HG02981 (cell line): ENCODE data around the gene SF3B4.

ENCODE experiments used
- ATAC-seq: cut with Tn5 transposase; IDR thresholded peaks from one replicate; pipeline ENCODE4 v1.9.1; 2021; ENCODE audit warnings: mild to moderate bottlenecking, moderate library complexity; ENCODE audit not compliant: unreplicated experiment

SF3B4 gene

GRCh38 chr1:149933208-149933607, 5.6 kb upstream of the SF3B4 start:
- ATAC-seq = no peak

GRCh38 chr1:149932474-149932873, 4.9 kb upstream of the SF3B4 start:
- ATAC-seq = no peak

GRCh38 chr1:149931212-149931790, 3.7 kb upstream of the SF3B4 start:
- no peak for ATAC-seq

DNA sequence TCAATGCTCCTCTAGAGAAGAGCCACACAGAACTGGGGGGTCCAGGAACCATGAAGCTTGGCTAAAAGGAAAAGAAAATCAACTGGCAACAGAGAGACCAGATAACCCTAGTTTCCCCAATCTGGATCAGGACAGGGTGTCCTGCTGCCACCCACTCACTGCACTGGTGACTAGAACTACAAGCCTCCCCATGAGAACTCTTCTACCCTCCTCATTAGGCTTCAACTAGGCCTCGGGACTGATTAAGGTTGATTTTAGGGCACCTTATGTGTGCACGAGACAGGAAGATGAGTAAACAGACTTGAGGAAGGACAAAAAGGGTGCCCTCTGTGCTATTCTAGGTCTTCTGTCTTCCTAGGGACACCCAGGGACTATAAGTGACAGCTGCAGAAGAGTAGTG, 2.3 kb upstream of the SF3B4 start:
- no peak for ATAC-seq

GRCh38 chr1:149928401-149928724, 760 bp upstream of the SF3B4 start:
- ATAC-seq = no peak

DNA sequence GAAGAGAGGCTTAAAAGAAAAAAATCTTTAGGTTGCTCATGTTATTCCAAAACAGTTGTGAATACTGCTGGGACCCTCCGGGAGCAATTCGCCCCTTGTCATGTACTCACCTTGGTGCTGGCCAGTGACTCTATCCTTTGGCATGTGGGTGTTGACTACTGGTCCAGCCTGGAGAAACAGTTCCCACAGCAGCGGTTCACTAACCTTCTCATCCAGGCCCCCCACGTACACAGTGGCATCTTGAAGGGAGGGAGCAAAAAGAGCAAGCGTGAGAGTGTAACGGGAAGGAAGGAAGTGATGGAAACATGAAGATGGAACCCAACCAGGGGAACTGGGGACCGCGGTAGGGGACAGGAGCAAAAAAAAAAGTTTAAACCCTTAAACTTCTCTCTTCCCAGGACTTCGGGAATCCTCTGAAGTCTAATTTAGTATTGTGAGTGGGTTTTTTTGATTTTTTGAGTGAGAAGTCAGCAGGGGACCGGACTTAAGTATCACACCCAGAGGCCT, 494 bp downstream of the SF3B4 start:
- ATAC-seq = no peak

DNA sequence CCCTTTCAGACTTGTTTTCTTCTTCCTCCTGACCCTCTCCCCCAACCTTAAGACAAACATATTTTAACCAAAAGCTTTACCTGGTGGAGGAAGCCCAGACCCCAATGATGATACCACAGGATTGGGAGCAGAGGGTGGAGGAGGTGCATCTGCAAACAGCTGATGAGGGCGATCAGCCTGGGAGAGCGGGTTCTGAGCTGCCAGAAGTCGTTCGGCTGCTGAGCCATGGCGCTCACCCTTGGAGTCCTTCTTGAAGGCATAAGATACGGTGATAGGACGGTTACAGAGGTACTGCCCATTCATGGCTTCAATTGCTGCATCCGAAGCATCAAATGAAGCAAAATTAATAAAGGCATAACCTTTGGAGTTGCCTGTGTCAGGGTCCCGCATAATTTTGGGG, 1.3 kb downstream of the SF3B4 start:
- ATAC-seq = no peak

DNA sequence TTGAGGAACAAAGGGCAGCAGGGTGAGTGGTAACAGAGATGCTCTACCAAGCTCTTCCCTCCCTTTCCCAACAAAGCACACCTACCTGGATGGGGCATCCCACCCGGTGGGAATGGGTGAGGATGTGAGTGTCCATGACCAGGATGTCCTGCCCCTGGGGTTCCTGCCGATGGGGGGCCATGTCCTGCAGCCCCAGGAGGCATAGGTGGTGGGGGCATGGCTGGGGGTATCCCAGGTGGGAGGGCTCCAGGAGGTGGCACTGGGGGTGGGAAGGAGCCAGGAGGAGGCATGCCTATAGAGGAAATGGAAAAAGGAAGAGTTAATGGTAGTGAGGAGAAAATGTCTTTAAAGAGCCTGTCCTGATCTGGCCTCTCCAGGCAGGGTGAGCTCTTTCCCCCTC, 1.9 kb downstream of the SF3B4 start:
- ATAC-seq = no peak

DNA sequence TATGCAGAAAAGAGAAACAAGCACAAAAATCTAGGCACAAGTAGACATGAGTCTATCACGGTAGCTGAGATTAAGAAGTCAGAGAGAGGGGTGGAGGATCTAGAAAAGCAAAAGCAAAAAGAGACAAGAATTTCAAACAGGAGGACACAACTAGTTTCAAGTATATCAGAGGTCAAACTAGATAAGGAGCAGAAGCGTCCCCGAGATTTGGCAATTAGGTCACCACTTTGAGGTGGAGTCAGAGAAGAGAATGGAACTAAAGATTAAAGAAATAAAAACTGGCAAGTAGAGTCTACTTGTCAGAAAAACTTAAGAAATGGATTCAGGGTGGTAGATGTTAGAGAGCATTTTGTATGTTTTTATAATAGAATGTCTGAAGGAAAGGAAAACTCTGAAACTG, 2.3 kb downstream of the SF3B4 start:
- ATAC-seq = no peak

DNA sequence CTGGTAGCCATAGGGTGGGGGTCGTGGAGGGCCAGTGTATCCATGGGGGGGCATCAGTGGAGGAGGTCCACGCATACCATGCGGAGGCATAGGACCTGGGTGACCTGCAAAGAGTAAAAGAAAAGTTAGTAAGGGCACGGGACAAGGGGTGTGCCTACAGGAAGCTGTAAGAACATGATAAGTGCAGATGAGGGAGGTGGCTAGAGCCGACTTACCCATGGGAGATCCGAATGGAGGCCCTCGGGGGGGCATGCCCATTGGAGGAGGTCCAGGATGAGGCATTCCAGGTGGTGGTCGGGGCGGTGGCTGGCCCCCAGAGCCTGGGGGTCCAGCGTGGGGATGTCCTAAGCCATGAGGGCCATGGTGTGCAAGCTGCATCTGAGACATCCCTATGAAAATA, 4.0 kb downstream of the SF3B4 start:
- no peak for ATAC-seq

GRCh38 chr1:149917571-149918144, 9.9 kb downstream of the SF3B4 start, which contains the start of gene SV2A:
SV2A (minus strand) TSS chr1:149917844; CDS start chr1:149913840, 4,004 bp downstream.
- no peak for ATAC-seq

- ATAC-seq = no peak
Observed at GRCh38 chr1:149916898-149917252, 10.7 kb downstream of the SF3B4 start.

- ATAC-seq = no peak
Observed at GRCh38 chr1:149916193-149916897, 11.3 kb downstream of the SF3B4 start.

- ATAC-seq = no peak
Observed at GRCh38 chr1:149915429-149916192, 12.0 kb downstream of the SF3B4 start.

DNA sequence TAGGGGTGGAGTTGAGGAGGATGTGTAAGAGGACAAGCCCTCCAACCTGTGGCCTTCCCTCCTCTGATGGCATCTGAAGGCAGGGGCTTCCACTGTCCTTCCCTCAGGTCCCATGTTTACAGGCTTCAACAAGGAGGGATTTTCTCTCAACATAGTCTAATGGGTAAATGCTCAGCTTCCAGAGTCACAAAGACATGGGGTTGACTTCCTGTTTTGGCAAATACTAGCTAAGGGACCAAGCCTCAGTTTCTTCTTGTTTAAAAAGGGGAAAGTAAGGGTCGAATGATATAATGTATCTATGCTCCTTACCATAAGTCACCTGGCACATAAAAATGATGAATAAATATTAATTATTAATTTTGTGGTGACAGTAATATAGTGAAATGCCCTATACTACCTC, 13.1 kb downstream of the SF3B4 start:
- ATAC-seq = no peak

DNA sequence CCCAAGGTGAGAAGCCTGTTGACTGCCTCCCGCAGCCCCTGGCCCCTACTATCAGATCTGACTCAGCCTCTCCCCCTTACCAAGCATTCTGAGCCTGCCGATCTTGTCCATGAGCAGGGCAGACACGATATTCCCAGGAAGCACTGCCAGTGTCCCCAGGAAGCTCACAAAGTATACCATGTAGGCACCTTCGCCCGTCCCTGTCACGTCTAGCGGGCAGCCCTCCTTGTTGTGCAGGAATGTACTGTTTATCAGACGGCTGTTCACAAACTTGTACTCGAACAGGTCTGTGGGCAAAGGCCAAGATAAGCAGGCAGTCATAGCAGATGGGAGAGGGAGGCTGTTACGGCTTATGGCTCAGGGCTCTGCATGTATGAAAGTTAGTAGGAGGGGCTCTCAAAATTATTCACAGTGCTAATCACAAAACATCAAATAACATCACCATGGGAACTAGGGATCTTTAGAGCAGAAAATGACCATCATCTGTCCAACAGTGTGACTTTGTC, 21.0 kb downstream of the SF3B4 start:
- no peak for ATAC-seq

DNA sequence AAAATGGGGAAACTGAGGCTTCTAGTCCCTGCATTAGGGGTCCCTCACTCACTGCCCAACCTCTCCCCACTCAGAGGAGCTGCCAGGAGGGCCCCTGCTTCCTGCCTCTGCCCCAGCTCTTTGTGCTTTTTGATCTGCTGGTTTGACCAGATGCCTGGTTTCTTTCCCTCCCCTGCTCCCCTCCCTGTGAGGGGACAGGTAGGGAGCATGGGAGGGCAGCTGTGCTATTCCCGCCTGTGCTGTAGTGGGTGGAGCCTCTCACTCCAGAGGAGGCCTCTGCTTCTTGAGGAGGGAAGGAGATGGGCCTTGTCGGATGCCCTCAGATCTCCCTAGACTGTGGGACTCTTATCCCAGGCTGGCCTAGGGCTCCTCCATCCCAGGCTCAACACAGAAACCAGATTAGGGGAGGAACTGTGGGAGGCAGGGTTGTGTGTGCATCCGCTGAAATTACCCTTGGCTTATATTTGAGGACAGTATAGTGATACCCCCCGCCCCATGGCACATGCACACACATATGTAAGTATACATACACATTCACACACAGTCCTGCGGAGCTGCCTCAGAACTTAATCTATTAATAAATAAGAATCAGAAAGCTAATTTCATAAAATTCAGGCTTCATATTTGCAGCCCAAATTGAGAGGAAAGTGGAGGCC, 23.6 kb downstream of the SF3B4 start:
- no peak for ATAC-seq

DNA sequence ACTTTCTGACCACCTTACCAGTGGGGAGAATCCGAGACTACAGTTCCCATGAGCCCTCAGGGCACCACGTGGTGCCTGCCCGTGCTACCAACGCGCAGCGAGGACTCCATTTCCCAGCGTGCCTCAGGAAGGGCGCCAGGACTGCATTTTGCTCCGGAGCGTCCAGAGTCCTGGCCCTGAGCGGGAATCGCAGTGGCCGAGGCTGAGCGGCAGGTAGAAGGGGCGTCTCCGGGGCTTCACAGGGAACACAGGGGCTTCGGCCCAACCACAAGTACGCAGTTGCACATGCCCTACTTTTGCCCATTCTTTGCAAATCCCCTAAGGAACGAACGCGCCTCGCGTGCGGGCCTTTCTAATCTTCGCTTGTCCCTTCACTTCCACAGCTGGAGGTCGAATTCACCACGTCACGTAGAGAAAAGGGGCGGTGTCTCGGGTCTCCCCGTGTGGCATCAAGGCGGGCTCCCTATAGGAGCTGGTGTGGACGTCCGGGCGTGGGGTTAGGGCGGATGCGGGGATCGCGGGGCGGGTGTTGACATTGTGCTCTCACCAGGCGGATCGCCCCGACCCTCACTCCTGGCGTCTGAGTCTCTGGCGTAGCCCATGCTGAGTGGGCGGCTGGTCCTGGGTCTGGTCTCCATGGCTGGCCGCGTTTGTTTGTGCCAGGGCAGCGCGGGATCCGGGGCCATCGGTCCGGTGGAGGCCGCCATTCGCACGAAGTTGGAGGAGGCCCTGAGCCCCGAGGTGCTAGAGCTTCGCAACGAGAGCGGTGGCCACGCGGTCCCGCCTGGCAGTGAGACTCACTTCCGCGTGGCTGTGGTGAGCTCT, 27.9 kb downstream of the SF3B4 start, which contains the start of gene BOLA1:
Gene BOLA1 (plus strand): TSS at position 109 of the 825 bp plus-strand sequence. CDS start 492 bp downstream, at position 601.
- ATAC-seq = peak; percentile 89

DNA sequence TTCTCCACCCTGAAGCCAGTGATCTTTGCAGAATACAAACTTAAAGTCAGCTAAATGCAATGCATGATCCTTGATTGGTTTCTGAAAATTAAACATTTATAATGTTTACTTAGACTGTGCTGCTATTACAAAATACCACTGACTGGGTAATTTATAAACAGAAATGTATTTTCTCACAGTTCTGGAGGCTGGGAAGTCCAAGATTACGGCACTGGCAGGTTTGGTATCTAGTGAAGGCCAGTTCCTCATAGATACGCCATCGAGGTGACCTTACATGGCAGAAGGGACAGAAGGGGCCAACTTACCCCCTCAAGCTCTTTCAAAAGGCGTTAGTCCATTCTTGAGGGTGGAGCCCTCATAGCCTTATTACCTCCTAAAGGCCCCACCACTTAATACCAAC, 31.0 kb downstream of the SF3B4 start:
- ATAC-seq = no peak

GRCh38 chr1:149888999-149889289, 38.7 kb downstream of the SF3B4 start:
- no peak for ATAC-seq
